RKO (cell line): Measurements from ENCODE around the gene MACROD2.

Experiments
- DNase-seq: peaks from one replicate; pipeline ENCODE4 v3.0.0-alpha.2; 2016; ENCODE audit warnings: low spot score

MACROD2 gene

GRCh38 chr20:14820771-14821170, 825.5 kb downstream of the MACROD2 start:
- DNase-seq = no peak

- no peak for DNase-seq
These were observed 825.9 kb downstream of the MACROD2 start for GRCh38 chr20:14821251-14821650.

GRCh38 chr20:14824996-14825395, 829.7 kb downstream of the MACROD2 start:
- no peak for DNase-seq

GRCh38 chr20:14826543-14827313, 831.4 kb downstream of the MACROD2 start:
- no peak for DNase-seq

- no peak for DNase-seq
These were observed 833.1 kb downstream of the MACROD2 start for GRCh38 chr20:14828459-14828858.

- DNase-seq = no peak
These were observed 834.6 kb downstream of the MACROD2 start for GRCh38 chr20:14829906-14830305.

GRCh38 chr20:14830466-14830865, 835.1 kb downstream of the MACROD2 start:
- DNase-seq = no peak

- DNase-seq = no peak
These were observed 835.6 kb downstream of the MACROD2 start for GRCh38 chr20:14830899-14831298.

GRCh38 chr20:14832630-14833029, 837.3 kb downstream of the MACROD2 start:
- no peak for DNase-seq

- DNase-seq = no peak
These were observed 843.6 kb downstream of the MACROD2 start for GRCh38 chr20:14838663-14839628.

GRCh38 chr20:14845199-14846160, 850.2 kb downstream of the MACROD2 start:
- no peak for DNase-seq

GRCh38 chr20:14848806-14849205, 853.5 kb downstream of the MACROD2 start:
- DNase-seq = no peak

- DNase-seq = no peak
These were observed 857.8 kb downstream of the MACROD2 start for GRCh38 chr20:14853079-14853478.

- no peak for DNase-seq
These were observed 859.9 kb downstream of the MACROD2 start for GRCh38 chr20:14855171-14855570.

- DNase-seq = no peak
These were observed 864.3 kb downstream of the MACROD2 start for GRCh38 chr20:14859627-14860026.

- DNase-seq = no peak
These were observed 865.1 kb downstream of the MACROD2 start for GRCh38 chr20:14860410-14860814.

- DNase-seq = no peak
These were observed 865.8 kb downstream of the MACROD2 start for GRCh38 chr20:14861028-14861699.

GRCh38 chr20:14865169-14865568, 869.9 kb downstream of the MACROD2 start:
- no peak for DNase-seq

- DNase-seq = no peak
These were observed 870.4 kb downstream of the MACROD2 start for GRCh38 chr20:14865731-14866130.

GRCh38 chr20:14866841-14867514, 871.7 kb downstream of the MACROD2 start:
- no peak for DNase-seq
